Liver (tissue), 9 donors: ENCODE data around the gene ARIH2. TPM values are rescaled to one million over a fixed set of nuclear protein-coding genes. Genes with fewer than 3 reads are reported as not detected.

Source experiments
- DNase-seq: peaks from one replicate; pipeline ENCODE4 v3.0.0-alpha.2; 2017; ENCODE audit warnings: low spot score
- H3K27ac ChIP-seq, 2 donors: one replicate each; pipeline ENCODE4 v1.7.0; 2013; ENCODE audit warnings: inconsistent platforms in 2 of 2, low read length in 2 of 2, control low read depth in 1 of 2, low read depth in 1 of 2, mild to moderate bottlenecking in 1 of 2
- H3K27me3 ChIP-seq, 4 donors: one replicate each; pipeline versions ENCODE4 v1.6.1 to v1.7.0; 2013; ENCODE audit warnings: low read length in 3 of 4, inconsistent platforms in 1 of 4, mild to moderate bottlenecking in 1 of 4, moderate library complexity in 1 of 4; ENCODE audit not compliant: control insufficient read depth in 4 of 4, insufficient read depth in 4 of 4
- H3K36me3 ChIP-seq, 4 donors: one replicate each; pipeline versions ENCODE4 v1.6.1 to v1.7.0; 2013; ENCODE audit warnings: low read length in 3 of 4, mild to moderate bottlenecking in 3 of 4, low read depth in 1 of 4, moderate library complexity in 1 of 4; ENCODE audit not compliant: control insufficient read depth in 4 of 4, insufficient read depth in 3 of 4
- H3K4me1 ChIP-seq, 4 donors: one replicate each; pipeline versions ENCODE4 v1.6.1 to v1.7.0; 2013; ENCODE audit warnings: low read length in 3 of 4, mild to moderate bottlenecking in 3 of 4, moderate library complexity in 1 of 4; ENCODE audit not compliant: control insufficient read depth in 4 of 4, insufficient read depth in 4 of 4
- H3K4me3 ChIP-seq, 3 donors: one replicate each; pipeline versions ENCODE4 v1.6.1 to v1.7.0; 2013; ENCODE audit warnings: low read length in 3 of 3, control low read depth in 1 of 3, low read depth in 1 of 3, mild to moderate bottlenecking in 1 of 3
- H3K9ac ChIP-seq, 2 donors: one replicate each; pipeline ENCODE4 v1.7.0; 2013; ENCODE audit warnings: low read length in 2 of 2, mild to moderate bottlenecking in 2 of 2, moderate library complexity in 2 of 2, control low read depth in 1 of 2, low read depth in 1 of 2
- H3K9me3 ChIP-seq, 4 donors: one replicate each; pipeline versions ENCODE4 v1.6.1 to v1.7.0; 2013; ENCODE audit warnings: low read length in 3 of 4; ENCODE audit not compliant: control insufficient read depth in 4 of 4
- EGR1 ChIP-seq, 2 donors: IDR thresholded peaks; 2 replicates each; pipeline ENCODE4 v1.6.1; 2016 to 2018; ENCODE audit warnings: antibody characterized with exemption in 2 of 2, low read depth in 2 of 2
- FOXA1 ChIP-seq: IDR thresholded peaks from 2 replicates; pipeline ENCODE4 v1.6.1; 2016; ENCODE audit warnings: antibody characterized with exemption
- FOXA2 ChIP-seq: IDR thresholded peaks from 2 replicates; pipeline ENCODE4 v1.6.1; 2016; ENCODE audit warnings: antibody characterized with exemption
- GABPA ChIP-seq, 2 donors: IDR thresholded peaks in 1 of 2; conservative IDR thresholded peaks in 1 of 2; 2 replicates each; pipeline ENCODE4 v1.6.1; 2016; ENCODE audit warnings: antibody characterized with exemption in 2 of 2, mild to moderate bottlenecking in 1 of 2, moderate library complexity in 1 of 2
- HNF4A ChIP-seq, 2 donors: conservative IDR thresholded peaks; 2 replicates each; pipeline ENCODE4 v1.6.1; 2016; ENCODE audit warnings: antibody characterized with exemption in 2 of 2, mild to moderate bottlenecking in 2 of 2
- HNF4G ChIP-seq: IDR thresholded peaks from 2 replicates; pipeline ENCODE4 v1.6.1; 2016; ENCODE audit warnings: antibody characterized with exemption
- JUND ChIP-seq, 2 donors: IDR thresholded peaks; 2 replicates each; pipeline ENCODE4 v1.6.1; 2016; ENCODE audit warnings: antibody characterized with exemption in 2 of 2
- NR2F2 ChIP-seq: IDR thresholded peaks from 2 replicates; pipeline ENCODE4 v1.6.1; 2016; ENCODE audit warnings: antibody characterized with exemption
- RAD21 ChIP-seq, 2 donors: IDR thresholded peaks; 2 replicates each; pipeline ENCODE4 v1.6.1; 2016; ENCODE audit warnings: antibody characterized with exemption in 2 of 2, mild to moderate bottlenecking in 2 of 2
- RXRA ChIP-seq, 2 donors: IDR thresholded peaks; 2 replicates each; pipeline ENCODE4 v1.6.1; 2017 to 2018; ENCODE audit warnings: antibody characterized with exemption in 2 of 2, mild to moderate bottlenecking in 1 of 2
- SP1 ChIP-seq: IDR thresholded peaks from 2 replicates; pipeline ENCODE4 v1.6.1; 2018; ENCODE audit warnings: antibody characterized with exemption, mild to moderate bottlenecking
- TAF1 ChIP-seq: conservative IDR thresholded peaks from 2 replicates; pipeline ENCODE4 v1.6.1; 2016; ENCODE audit warnings: antibody characterized with exemption, mild to moderate bottlenecking
- YY1 ChIP-seq: IDR thresholded peaks from 2 replicates; pipeline ENCODE4 v1.6.1; 2016; ENCODE audit warnings: antibody characterized with exemption, mild to moderate bottlenecking
- WGBS: extraction: QIAGEN DNeasy Blood & Tissue Kit; methylation state at CpG from one replicate; pipeline ENCODE4 v1.1.7; 2013; 5-methylcytosine and 5-hydroxymethylcytosine counted together
- polyA plus RNA-seq, 2 donors: library from polyadenylated mRNA; stranded (reverse) in 1 of 2; unstranded in 1 of 2; fragments of 200-250 nt in 1 of 2; fragments of >200 nt in 1 of 2; fragmentation: Nextera tagmentation in 1 of 2; extraction: Ambion mirVana in 1 of 2; gene quantifications; one replicate each; pipeline versions ENCODE4 v1.2.1 to v1.2.3, GENCODE V29; 2013 to 2015
- total RNA-seq, 2 donors: library from RNA; depleted of rRNA; stranded (reverse); fragments of >200 nt; gene quantifications; one replicate each; pipeline ENCODE4 v1.2.3, GENCODE V29; 2014
- TF ChIP-seq, protein P1 (sequence below): IDR thresholded peaks from 2 replicates; pipeline ENCODE4 v1.6.1; 2016; ENCODE audit warnings: antibody characterized with exemption
- TF ChIP-seq, protein P2 (sequence below): fragments of 150-350 bp; IDR thresholded peaks from 2 replicates; pipeline ENCODE4 v1.5.1; 2017; ENCODE audit warnings: improper control_type of control experiment, low read depth, low read length; ENCODE audit not compliant: missing input control
- TF ChIP-seq, protein P3 (sequence below): IDR thresholded peaks from 2 replicates; pipeline ENCODE4 v1.6.1; 2016; ENCODE audit warnings: antibody characterized with exemption, mild to moderate bottlenecking
- TF ChIP-seq, protein P4 (sequence below): IDR thresholded peaks from 2 replicates; pipeline ENCODE4 v1.6.1; 2016; ENCODE audit warnings: antibody characterized with exemption
- TF ChIP-seq, protein P5 (sequence below): IDR thresholded peaks from 2 replicates; pipeline ENCODE4 v1.6.1; 2016; ENCODE audit warnings: antibody characterized with exemption
- donor health status: healthy.
- donor health status: healthy.
- donor health status: healthy.
- donor health status: healthy.
- donor health status: healthy.

ARIH2 gene
- total and polyA plus RNA-seq, 4 donors = 24.8 to 63.5 (median 31.0) TPM

DNA sequence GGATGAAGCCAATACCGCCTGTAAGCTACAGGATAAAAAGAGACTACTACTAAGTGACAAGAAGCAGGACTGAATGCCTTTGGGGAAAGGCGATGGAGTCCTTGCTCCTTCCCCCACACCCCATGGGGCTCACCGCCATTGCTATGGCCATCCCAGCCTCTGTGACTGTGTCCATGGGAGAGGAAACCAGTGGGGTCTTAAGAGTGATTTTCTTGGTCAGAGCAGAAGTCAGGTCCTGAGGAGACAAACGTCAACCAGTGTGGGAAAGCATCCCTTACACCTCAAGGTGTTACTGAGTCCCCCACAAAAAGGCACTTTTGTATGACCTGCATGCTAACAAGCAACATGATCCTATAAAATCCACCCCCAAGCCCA lies 109.6 kb downstream of the ARIH2 start:
- Histone ChIP-seq H3K9me3 (no peaks in the 10 kb centered on the region), H3K27me3 (no peaks in the 10 kb centered on the region), H3K27ac (peak overlapping the region; percentile 96), H3K36me3 (peaks cover 0 to 54% (median 42%) of the 10 kb centered on the region in 4 donors), H3K4me1 (peaks cover 3 to 23% (median 15%) of the 10 kb centered on the region in 4 donors), H3K9ac (peak overlapping the region in 1 of 2 donors; percentile 81), H3K4me3 (peak overlapping the region in 2 of 3 donors; percentile 73 to 75)
- 86% methylated on average over 4 of the region's 4 CpGs for WGBS
- DNase-seq = no peak
- TF ChIP-seq RXRA (IDR thresholded peaks at IDR 0.05) (no peak), HNF4G (no peak), EGR1 (IDR thresholded peaks at IDR 0.05; ENCODE audit: low read depth in 2 of 2) (no peak)
- TF ChIP-seq, protein P1, sequence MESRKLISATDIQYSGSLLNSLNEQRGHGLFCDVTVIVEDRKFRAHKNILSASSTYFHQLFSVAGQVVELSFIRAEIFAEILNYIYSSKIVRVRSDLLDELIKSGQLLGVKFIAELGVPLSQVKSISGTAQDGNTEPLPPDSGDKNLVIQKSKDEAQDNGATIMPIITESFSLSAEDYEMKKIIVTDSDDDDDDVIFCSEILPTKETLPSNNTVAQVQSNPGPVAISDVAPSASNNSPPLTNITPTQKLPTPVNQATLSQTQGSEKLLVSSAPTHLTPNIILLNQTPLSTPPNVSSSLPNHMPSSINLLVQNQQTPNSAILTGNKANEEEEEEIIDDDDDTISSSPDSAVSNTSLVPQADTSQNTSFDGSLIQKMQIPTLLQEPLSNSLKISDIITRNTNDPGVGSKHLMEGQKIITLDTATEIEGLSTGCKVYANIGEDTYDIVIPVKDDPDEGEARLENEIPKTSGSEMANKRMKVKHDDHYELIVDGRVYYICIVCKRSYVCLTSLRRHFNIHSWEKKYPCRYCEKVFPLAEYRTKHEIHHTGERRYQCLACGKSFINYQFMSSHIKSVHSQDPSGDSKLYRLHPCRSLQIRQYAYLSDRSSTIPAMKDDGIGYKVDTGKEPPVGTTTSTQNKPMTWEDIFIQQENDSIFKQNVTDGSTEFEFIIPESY = no peak
- TF ChIP-seq, protein P2, sequence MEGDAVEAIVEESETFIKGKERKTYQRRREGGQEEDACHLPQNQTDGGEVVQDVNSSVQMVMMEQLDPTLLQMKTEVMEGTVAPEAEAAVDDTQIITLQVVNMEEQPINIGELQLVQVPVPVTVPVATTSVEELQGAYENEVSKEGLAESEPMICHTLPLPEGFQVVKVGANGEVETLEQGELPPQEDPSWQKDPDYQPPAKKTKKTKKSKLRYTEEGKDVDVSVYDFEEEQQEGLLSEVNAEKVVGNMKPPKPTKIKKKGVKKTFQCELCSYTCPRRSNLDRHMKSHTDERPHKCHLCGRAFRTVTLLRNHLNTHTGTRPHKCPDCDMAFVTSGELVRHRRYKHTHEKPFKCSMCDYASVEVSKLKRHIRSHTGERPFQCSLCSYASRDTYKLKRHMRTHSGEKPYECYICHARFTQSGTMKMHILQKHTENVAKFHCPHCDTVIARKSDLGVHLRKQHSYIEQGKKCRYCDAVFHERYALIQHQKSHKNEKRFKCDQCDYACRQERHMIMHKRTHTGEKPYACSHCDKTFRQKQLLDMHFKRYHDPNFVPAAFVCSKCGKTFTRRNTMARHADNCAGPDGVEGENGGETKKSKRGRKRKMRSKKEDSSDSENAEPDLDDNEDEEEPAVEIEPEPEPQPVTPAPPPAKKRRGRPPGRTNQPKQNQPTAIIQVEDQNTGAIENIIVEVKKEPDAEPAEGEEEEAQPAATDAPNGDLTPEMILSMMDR = no peak

DNA sequence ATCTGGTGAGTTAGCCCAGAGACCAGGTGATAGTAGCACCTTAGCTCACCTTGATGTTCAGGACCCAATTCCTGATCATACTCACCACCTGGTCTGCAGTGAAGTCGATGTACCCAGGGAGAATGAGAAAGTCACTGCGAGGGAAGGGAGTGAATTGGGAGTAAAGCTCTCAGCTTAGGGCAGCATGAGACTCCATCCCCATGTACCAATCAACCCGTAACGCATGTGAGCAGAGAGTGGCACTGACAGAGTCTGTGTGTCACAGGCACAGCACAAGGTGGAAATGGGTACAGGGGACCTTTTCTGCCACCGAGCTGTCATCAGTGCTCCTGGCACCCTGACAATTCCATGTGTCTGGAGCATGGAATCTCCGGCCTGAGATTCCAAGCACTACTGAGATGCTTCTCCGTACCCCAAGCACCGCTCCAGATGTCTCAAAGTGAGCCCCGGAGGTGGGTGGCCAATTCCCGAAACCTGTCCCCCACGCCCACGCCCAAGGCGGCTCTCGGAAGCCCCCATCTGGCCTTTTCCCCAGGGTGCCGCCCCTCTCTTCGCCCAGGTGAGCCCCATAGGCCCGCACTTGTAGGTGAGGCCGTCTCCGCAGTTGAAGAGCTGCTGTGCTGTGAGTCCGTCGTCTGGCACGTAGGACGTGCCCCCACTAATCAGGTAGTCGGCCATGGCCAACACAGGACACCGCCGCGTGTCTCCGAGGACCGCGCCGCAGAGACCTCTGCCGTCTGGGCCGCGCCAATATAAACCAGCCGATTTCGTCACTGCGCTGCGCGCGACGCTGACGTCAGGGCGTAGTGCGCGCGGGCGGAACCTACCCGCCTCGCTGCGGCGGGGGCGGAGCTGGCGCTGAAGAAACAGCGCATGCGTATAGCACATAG lies 110.3 kb downstream of the ARIH2 start, which contains the start of gene IMPDH2:
IMPDH2 (minus strand) TSS at position 726 of the 890 bp plus-strand sequence; CDS start at position 678, 48 bp downstream.
- Histone ChIP-seq H3K36me3 (peaks cover 3 to 52% (median 39%) of the 10 kb centered on the region in 4 donors), H3K27me3 (no peaks in the 10 kb centered on the region), H3K9me3 (no peaks in the 10 kb centered on the region), H3K4me3 (peak within 1 kb of the TSS; percentile 63 to 75 (median 73)), H3K27ac (peak within 1 kb of the TSS; percentile 96), H3K4me1 (peaks cover 1 to 23% (median 14%) of the 10 kb centered on the region in 4 donors), H3K9ac (peak within 1 kb of the TSS; percentile 86 to 87)
- TF ChIP-seq, protein P1 = no peak
- TF ChIP-seq HNF4G = no peak
- no peak for TF ChIP-seq RXRA (IDR thresholded peaks at IDR 0.05)
- TF ChIP-seq, protein P3, sequence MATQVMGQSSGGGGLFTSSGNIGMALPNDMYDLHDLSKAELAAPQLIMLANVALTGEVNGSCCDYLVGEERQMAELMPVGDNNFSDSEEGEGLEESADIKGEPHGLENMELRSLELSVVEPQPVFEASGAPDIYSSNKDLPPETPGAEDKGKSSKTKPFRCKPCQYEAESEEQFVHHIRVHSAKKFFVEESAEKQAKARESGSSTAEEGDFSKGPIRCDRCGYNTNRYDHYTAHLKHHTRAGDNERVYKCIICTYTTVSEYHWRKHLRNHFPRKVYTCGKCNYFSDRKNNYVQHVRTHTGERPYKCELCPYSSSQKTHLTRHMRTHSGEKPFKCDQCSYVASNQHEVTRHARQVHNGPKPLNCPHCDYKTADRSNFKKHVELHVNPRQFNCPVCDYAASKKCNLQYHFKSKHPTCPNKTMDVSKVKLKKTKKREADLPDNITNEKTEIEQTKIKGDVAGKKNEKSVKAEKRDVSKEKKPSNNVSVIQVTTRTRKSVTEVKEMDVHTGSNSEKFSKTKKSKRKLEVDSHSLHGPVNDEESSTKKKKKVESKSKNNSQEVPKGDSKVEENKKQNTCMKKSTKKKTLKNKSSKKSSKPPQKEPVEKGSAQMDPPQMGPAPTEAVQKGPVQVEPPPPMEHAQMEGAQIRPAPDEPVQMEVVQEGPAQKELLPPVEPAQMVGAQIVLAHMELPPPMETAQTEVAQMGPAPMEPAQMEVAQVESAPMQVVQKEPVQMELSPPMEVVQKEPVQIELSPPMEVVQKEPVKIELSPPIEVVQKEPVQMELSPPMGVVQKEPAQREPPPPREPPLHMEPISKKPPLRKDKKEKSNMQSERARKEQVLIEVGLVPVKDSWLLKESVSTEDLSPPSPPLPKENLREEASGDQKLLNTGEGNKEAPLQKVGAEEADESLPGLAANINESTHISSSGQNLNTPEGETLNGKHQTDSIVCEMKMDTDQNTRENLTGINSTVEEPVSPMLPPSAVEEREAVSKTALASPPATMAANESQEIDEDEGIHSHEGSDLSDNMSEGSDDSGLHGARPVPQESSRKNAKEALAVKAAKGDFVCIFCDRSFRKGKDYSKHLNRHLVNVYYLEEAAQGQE = peak; percentile 84
- TF ChIP-seq, protein P4, sequence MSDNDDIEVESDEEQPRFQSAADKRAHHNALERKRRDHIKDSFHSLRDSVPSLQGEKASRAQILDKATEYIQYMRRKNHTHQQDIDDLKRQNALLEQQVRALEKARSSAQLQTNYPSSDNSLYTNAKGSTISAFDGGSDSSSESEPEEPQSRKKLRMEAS = peak; percentile 51
- TF ChIP-seq JUND (IDR thresholded peaks at IDR 0.05) = peak; percentile 31 to 78
- peak; percentile 81 to 97 for TF ChIP-seq EGR1 (IDR thresholded peaks at IDR 0.05; ENCODE audit: low read depth in 2 of 2)
- TF ChIP-seq FOXA2 = no peak
- TF ChIP-seq RAD21 (IDR thresholded peaks at IDR 0.05) = peak; percentile 30 to 52
- TF ChIP-seq, protein P2 = no peak
- no peak for TF ChIP-seq NR2F2
- TF ChIP-seq FOXA1 = no peak
- TF ChIP-seq HNF4A (conservative IDR thresholded peaks at IDR 0.05) = no peak
- TF ChIP-seq, protein P5, sequence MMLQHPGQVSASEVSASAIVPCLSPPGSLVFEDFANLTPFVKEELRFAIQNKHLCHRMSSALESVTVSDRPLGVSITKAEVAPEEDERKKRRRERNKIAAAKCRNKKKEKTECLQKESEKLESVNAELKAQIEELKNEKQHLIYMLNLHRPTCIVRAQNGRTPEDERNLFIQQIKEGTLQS = peak; percentile 73
- peak; percentile 83 for TF ChIP-seq YY1
- TF ChIP-seq SP1 = peak; percentile 60
- peak in 1 of 2 donors; percentile 75 for TF ChIP-seq GABPA (IDR thresholded peaks at IDR 0.05 in 1 of 2, conservative IDR thresholded peaks at IDR 0.05 in 1 of 2)
- no peak for TF ChIP-seq TAF1
- 4% methylated on average over 55 of the region's 55 CpGs for WGBS
- DNase-seq = peak; percentile 95
